Endothelial cell of umbilical vein (primary cell): ENCODE data around the gene NTN5. TPM values are rescaled to one million over a fixed set of nuclear protein-coding genes. Genes with fewer than 3 reads are reported as not detected.

Experiments
- BruUV-seq: library from RNA; stranded (reverse); fragments of 400-500 nt; replicated peaks from 2 replicates; lab custom pipeline; 2021; lab: Mats Ljungman, UMichigan
- CTCF ChIA-PET: fragments of 300-600, 350-600 bp; sonication (Branson Sonifier 250); formaldehyde crosslinking; loops from one replicate; lab custom pipeline; 2021; ENCODE audit warnings: antibody characterized with exemption, inconsistent platforms; lab: Charles Lee
- POLR2A ChIA-PET: fragments of 300-600, 350-600 bp; sonication (Branson Sonifier 250); formaldehyde crosslinking; loops from one replicate; lab custom pipeline; 2021; ENCODE audit warnings: antibody characterized with exemption, inconsistent platforms; lab: Charles Lee
- DNase-seq: peaks from one replicate; pipeline ENCODE4 v3.0.0-alpha.2; 2011; ENCODE audit warnings: low read depth, low spot score
- FAIRE-seq: peaks from 2 replicates; lab custom pipeline; 2011; peaks lifted over from hg19 to GRCh38; lab: Jason Lieb, UNC
- H2AFZ ChIP-seq: 2 replicates; pipeline ENCODE4 v1.6.0; 2012; ENCODE audit warnings: low read depth, low read length, control low read depth, inconsistent platforms
- H3K27ac ChIP-seq: 2 replicates; pipeline ENCODE4 v1.5.1; 2011; ENCODE audit warnings: low read depth, mild to moderate bottlenecking, control low read depth, low read length, moderate library complexity; ENCODE audit not compliant: insufficient read depth
- H3K27me3 ChIP-seq, 2 experiments: 2 replicates each; pipeline versions ENCODE4 v1.6.0 to v1.6.1; 2011; ENCODE audit warnings: low read length in 2 of 2, mixed read lengths in 1 of 2; ENCODE audit not compliant: control insufficient read depth in 2 of 2, insufficient read depth in 2 of 2
- H3K36me3 ChIP-seq, 2 experiments: 2 replicates in 1 of 2; 3 replicates in 1 of 2; pipeline ENCODE4 v1.5.1; 2011; ENCODE audit warnings: low read length in 2 of 2, mild to moderate bottlenecking in 1 of 2, moderate library complexity in 1 of 2; ENCODE audit not compliant: control insufficient read depth in 2 of 2, insufficient read depth in 2 of 2; ENCODE audit errors: extremely low read depth in 1 of 2
- H3K4me1 ChIP-seq: 3 replicates; pipeline ENCODE4 v1.5.1; 2011; ENCODE audit warnings: mild to moderate bottlenecking, low read length; ENCODE audit not compliant: control insufficient read depth, insufficient read depth; ENCODE audit errors: extremely low read depth
- H3K4me2 ChIP-seq: 2 replicates; pipeline ENCODE4 v1.6.1; 2011; ENCODE audit warnings: low read length, control low read depth, mixed read lengths; ENCODE audit not compliant: insufficient read depth
- H3K4me3 ChIP-seq, 3 experiments: fragments of 200-600 bp in 1 of 3; sonication (generic), shearing (Covaris generic) in 1 of 3; replicated peaks in 1 of 3; 2 replicates each; pipeline ENCODE4 v1.5.1; 2011 to 2016; ENCODE audit warnings: control low read depth in 3 of 3, low read length in 3 of 3, mild to moderate bottlenecking in 2 of 3, inconsistent platforms in 1 of 3, low read depth in 1 of 3, moderate library complexity in 1 of 3; ENCODE audit not compliant: insufficient read depth in 1 of 3
- H3K79me2 ChIP-seq: 2 replicates; pipeline ENCODE4 v1.6.0; 2012; ENCODE audit warnings: low read length, inconsistent platforms; ENCODE audit not compliant: control insufficient read depth, insufficient read depth
- H3K9ac ChIP-seq: replicated peaks from 2 replicates; pipeline ENCODE3; 2011; ENCODE audit warnings: low read length, control low read depth; ENCODE audit not compliant: insufficient read depth; ENCODE audit errors: extremely low read depth
- H3K9me1 ChIP-seq: replicated peaks from 3 replicates; pipeline ENCODE4 v1.6.0; 2011; ENCODE audit warnings: mild to moderate bottlenecking, low read length; ENCODE audit not compliant: control insufficient read depth, insufficient read depth; ENCODE audit errors: extremely low read depth
- H3K9me3 ChIP-seq: replicated peaks from 2 replicates; pipeline ENCODE4 v1.5.1; 2012; ENCODE audit warnings: low read length, inconsistent platforms; ENCODE audit not compliant: control insufficient read depth, insufficient read depth
- H4K20me1 ChIP-seq: replicated peaks from 2 replicates; pipeline ENCODE3; 2011; ENCODE audit warnings: mild to moderate bottlenecking, low read length; ENCODE audit not compliant: control insufficient read depth, insufficient read depth; ENCODE audit errors: extremely low read depth
- EZH2 ChIP-seq: IDR thresholded peaks from 2 replicates; pipeline ENCODE4 v1.6.1; 2012; ENCODE audit warnings: borderline replicate concordance, low read depth, mild to moderate bottlenecking, moderate library complexity, low read length, inconsistent platforms; ENCODE audit not compliant: severe bottlenecking
- FOS ChIP-seq: IDR thresholded peaks from 2 replicates; pipeline ENCODE4 v1.6.1; 2011; ENCODE audit warnings: mild to moderate bottlenecking, low read length, moderate library complexity, borderline replicate concordance; ENCODE audit not compliant: insufficient read depth
- GATA2 ChIP-seq: IDR thresholded peaks from 2 replicates; pipeline ENCODE4 v1.7.0; 2011; ENCODE audit warnings: low read depth, mild to moderate bottlenecking, moderate library complexity, mixed read lengths, low read length; ENCODE audit not compliant: insufficient read length, insufficient read depth
- JUN ChIP-seq: IDR thresholded peaks from 2 replicates; pipeline ENCODE4 v1.6.1; 2011; ENCODE audit warnings: borderline replicate concordance, low read depth; ENCODE audit not compliant: insufficient read length, insufficient read depth
- MYC ChIP-seq: IDR thresholded peaks from one replicate; pipeline ENCODE4 v1.6.1; 2011; ENCODE audit warnings: mild to moderate bottlenecking, low read depth, low read length
- POLR2A ChIP-seq: IDR thresholded peaks from 2 replicates; pipeline ENCODE4 v1.6.1; 2012; ENCODE audit warnings: low read depth, mild to moderate bottlenecking, control low read depth, low read length
- POLR2AphosphoS5 ChIP-seq: IDR thresholded peaks from 2 replicates; pipeline ENCODE4 v1.6.1; 2012; ENCODE audit warnings: low read depth, mild to moderate bottlenecking, control low read depth, low read length, moderate library complexity; ENCODE audit not compliant: insufficient read depth
- dilution Hi-C: fragments of 300-500 bp; cut with MboI; formaldehyde crosslinking; loops from one replicate; pipeline ENCODE4 v1.15.0; 2019; ENCODE audit warnings: low sequenced_read_pairs; ENCODE audit not compliant: extremely low pct_ligation_motif_present
- intact Hi-C: fragments of 100-400 bp; cut with micrococcal nuclease; formaldehyde crosslinking; loops from one replicate; pipeline ENCODE4 v1.10.0; 2022
- polyA plus RNA-seq, 4 experiments: library from polyadenylated mRNA; depleted of rRNA in 3 of 4; stranded (reverse) in 3 of 4; unstranded in 1 of 4; fragments of >200 nt; gene quantifications; 2 replicates each; pipeline versions ENCODE4 v1.2.1 to v1.2.3, GENCODE V29; 2011 to 2012; ENCODE audit warnings: missing spikeins in 1 of 4
- total RNA-seq: library from RNA; stranded (reverse); gene quantifications from 2 replicates; pipeline ENCODE4 v1.2.3, GENCODE V29; 2021
- TF ChIP-seq, protein P1 (sequence below): IDR thresholded peaks from 2 replicates; pipeline ENCODE4 v1.6.1; 2011; ENCODE audit not compliant: insufficient read depth, insufficient read length
- TF ChIP-seq, protein P2 (sequence below), 2 donors: IDR thresholded peaks; 1 replicate in 1 of 2; 2 replicates in 1 of 2; pipeline ENCODE4 v1.5.1; 2011; ENCODE audit warnings: low read length in 2 of 2, mild to moderate bottlenecking in 2 of 2, moderate library complexity in 2 of 2, control low read depth in 1 of 2, inconsistent platforms in 1 of 2, low read depth in 1 of 2; ENCODE audit not compliant: insufficient read depth in 1 of 2; ENCODE audit errors: extremely low read depth in 1 of 2

NTN5 gene
- total and polyA plus RNA-seq, 2 donors (not counting 3 experiments of a cell fraction or from before 2014, with no cell fraction given), result 0.11 TPM; not detected in 1

DNA sequence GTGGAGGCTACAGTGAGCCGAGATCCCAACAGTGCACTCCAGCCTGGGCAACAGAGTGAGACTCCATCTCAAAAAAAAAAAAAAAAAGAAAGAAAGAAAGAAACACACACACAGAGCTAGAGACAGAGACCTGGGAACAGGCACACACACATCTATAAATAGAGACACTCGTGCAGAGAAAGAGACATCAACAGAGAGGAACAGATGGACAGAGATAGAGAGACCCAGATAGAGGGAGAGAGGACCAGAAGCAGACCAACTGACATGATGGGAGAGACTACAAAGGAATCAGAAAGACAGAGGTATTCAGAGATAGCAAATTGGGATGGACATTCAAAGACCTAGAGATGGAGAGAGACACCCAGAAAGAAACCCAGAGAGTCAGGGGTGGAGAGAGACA, 24.7 kb downstream of the NTN5 start:
- Histone ChIP-seq H3K36me3 (no peaks in the 10 kb centered on the region), H4K20me1 (no peaks in the 10 kb centered on the region), H3K4me1 (peaks cover 9% of the 10 kb centered on the region), H3K27ac (no peak overlapping the region), H3K4me2 (no peak overlapping the region), H3K9me1 (no peaks in the 10 kb centered on the region), H3K9me3 (no peaks in the 10 kb centered on the region), H3K79me2 (no peaks in the 10 kb centered on the region), H3K4me3 (no peak overlapping the region), H3K27me3 (no peaks in the 10 kb centered on the region), H2AFZ (no peak overlapping the region), H3K9ac (no peak overlapping the region)
- CTCF ChIA-PET, result interaction anchor here (1.6 kb wide), 1 partner anchor 194 kb away, joined by 3 read pairs; no protein-coding TSS in a partner anchor
- POLR2A ChIA-PET, result no interaction called here
- intact Hi-C loops, result no loop called here
- dilution Hi-C loops, result no loop called here
- no peak for TF ChIP-seq MYC
- TF ChIP-seq, protein P1, sequence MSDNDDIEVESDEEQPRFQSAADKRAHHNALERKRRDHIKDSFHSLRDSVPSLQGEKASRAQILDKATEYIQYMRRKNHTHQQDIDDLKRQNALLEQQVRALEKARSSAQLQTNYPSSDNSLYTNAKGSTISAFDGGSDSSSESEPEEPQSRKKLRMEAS, result no peak
- TF ChIP-seq, protein P2, sequence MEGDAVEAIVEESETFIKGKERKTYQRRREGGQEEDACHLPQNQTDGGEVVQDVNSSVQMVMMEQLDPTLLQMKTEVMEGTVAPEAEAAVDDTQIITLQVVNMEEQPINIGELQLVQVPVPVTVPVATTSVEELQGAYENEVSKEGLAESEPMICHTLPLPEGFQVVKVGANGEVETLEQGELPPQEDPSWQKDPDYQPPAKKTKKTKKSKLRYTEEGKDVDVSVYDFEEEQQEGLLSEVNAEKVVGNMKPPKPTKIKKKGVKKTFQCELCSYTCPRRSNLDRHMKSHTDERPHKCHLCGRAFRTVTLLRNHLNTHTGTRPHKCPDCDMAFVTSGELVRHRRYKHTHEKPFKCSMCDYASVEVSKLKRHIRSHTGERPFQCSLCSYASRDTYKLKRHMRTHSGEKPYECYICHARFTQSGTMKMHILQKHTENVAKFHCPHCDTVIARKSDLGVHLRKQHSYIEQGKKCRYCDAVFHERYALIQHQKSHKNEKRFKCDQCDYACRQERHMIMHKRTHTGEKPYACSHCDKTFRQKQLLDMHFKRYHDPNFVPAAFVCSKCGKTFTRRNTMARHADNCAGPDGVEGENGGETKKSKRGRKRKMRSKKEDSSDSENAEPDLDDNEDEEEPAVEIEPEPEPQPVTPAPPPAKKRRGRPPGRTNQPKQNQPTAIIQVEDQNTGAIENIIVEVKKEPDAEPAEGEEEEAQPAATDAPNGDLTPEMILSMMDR (IDR thresholded peaks at IDR 0.05; ENCODE audit: extremely low read depth in 1 of 2, insufficient read depth in 1 of 2, low read depth in 1 of 2, low read length in 2 of 2), result no peak
- no peak for TF ChIP-seq EZH2
- TF ChIP-seq POLR2AphosphoS5, result no peak
- no peak for TF ChIP-seq POLR2A
- no peak for TF ChIP-seq FOS
- TF ChIP-seq JUN, result no peak
- no peak for TF ChIP-seq GATA2
- DNase-seq (no peak), FAIRE-seq (no peak)
- BruUV-seq, result no TSS peak
